Measurements from ENCODE around the gene GCKR. TPM values are rescaled to one million over a fixed set of nuclear protein-coding genes. Genes with fewer than 3 reads are reported as not detected.

GCKR gene
- total RNA-seq, 1 experiment from 2014 or later = not detected

GRCh38 chr2:27461118-27461517 is 35.5 kb upstream of the GCKR start:
- H3K79me2 ChIP-seq (ENCODE audit: insufficient read depth, low read length) = no peaks in the 10 kb centered on the region
- H3K9me3 ChIP-seq (ENCODE audit: control insufficient read depth in 1 of 2, insufficient read depth in 1 of 2, low read depth in 1 of 2, low read length in 2 of 2) = no peaks in the 10 kb centered on the region
- POLR2A ChIA-PET = no interaction called here
- H3K9ac ChIP-seq (ENCODE audit: low read length) = no peak overlapping the region
- H2AFZ ChIP-seq (ENCODE audit: low read depth, low read length, poor library complexity, severe bottlenecking) = no peak overlapping the region
- CTCF ChIA-PET = no interaction called here
- no peak for TF ChIP-seq SIN3A (IDR thresholded peaks at IDR 0.05; ENCODE audit: low read depth)
- TF ChIP-seq CBX3 (IDR thresholded peaks at IDR 0.05; ENCODE audit: low read depth) = no peak
- no peak for TF ChIP-seq POLR2A (IDR thresholded peaks at IDR 0.05; ENCODE audit: borderline replicate concordance, extremely low read depth, insufficient read depth, insufficient read length)
- no peak overlapping the region for H3K27ac ChIP-seq (ENCODE audit: low read depth, low read length)
- no peak overlapping the region for H3K4me3 ChIP-seq (replicated peaks in 1 of 2; ENCODE audit: low read depth in 1 of 2, low read length in 2 of 2)
- H3K9me2 ChIP-seq (ENCODE audit: insufficient read depth) = no peaks in the 10 kb centered on the region
- no peak for DNase-seq (ENCODE audit: low read depth, low spot score)
- no peaks in the 10 kb centered on the region for H3K27me3 ChIP-seq (ENCODE audit: insufficient read depth, low read length)
- no peak overlapping the region for H3K4me2 ChIP-seq (ENCODE audit: low read length)
- intact Hi-C loops (cut with micrococcal nuclease) = no loop called here
- no peaks in the 10 kb centered on the region for H3K4me1 ChIP-seq (ENCODE audit: control insufficient read depth in 1 of 2, insufficient read depth in 2 of 2, low read length in 2 of 2)
- BruUV-seq (replicated peaks) = no TSS peak
- no peaks in the 10 kb centered on the region for H4K20me1 ChIP-seq (ENCODE audit: insufficient read depth)
- ATAC-seq = no peak
- no peaks in the 10 kb centered on the region for H3K36me3 ChIP-seq (ENCODE audit: control insufficient read depth in 1 of 2, insufficient read depth in 2 of 2, low read length in 2 of 2)
- RAD21 ChIA-PET (ENCODE audit: low non-redundant PET in 1 of 2, low total read pairs in 2 of 2, uncharacterized antibody in 2 of 2, unreplicated experiment in 2 of 2) = no interaction called here

GRCh38 chr2:27464443-27464842 is 32.2 kb upstream of the GCKR start:
- no TSS peak for BruUV-seq (replicated peaks)
- POLR2A ChIA-PET = no interaction called here
- Histone ChIP-seq H2AFZ (ENCODE audit: low read depth, low read length, poor library complexity, severe bottlenecking) (no peak overlapping the region), H3K9me2 (ENCODE audit: insufficient read depth) (no peaks in the 10 kb centered on the region), H4K20me1 (ENCODE audit: insufficient read depth) (no peaks in the 10 kb centered on the region), H3K9me3 (ENCODE audit: control insufficient read depth in 1 of 2, insufficient read depth in 1 of 2, low read depth in 1 of 2, low read length in 2 of 2) (no peaks in the 10 kb centered on the region), H3K4me2 (ENCODE audit: low read length) (no peak overlapping the region), H3K4me1 (ENCODE audit: control insufficient read depth in 1 of 2, insufficient read depth in 2 of 2, low read length in 2 of 2) (no peaks in the 10 kb centered on the region), H3K27ac (ENCODE audit: low read depth, low read length) (no peak overlapping the region), H3K36me3 (ENCODE audit: control insufficient read depth in 1 of 2, insufficient read depth in 2 of 2, low read length in 2 of 2) (no peaks in the 10 kb centered on the region), H3K9ac (ENCODE audit: low read length) (no peak overlapping the region), H3K27me3 (ENCODE audit: insufficient read depth, low read length) (no peaks in the 10 kb centered on the region), H3K4me3 (replicated peaks in 1 of 2; ENCODE audit: low read depth in 1 of 2, low read length in 2 of 2) (no peak overlapping the region), H3K79me2 (ENCODE audit: insufficient read depth, low read length) (no peaks in the 10 kb centered on the region)
- TF ChIP-seq YY1 (IDR thresholded peaks at IDR 0.05; ENCODE audit: extremely low read depth, insufficient replicate concordance, low read depth, low read length) = no peak
- no peak for TF ChIP-seq ELF1 (IDR thresholded peaks at IDR 0.05; ENCODE audit: borderline replicate concordance, low read depth)
- no peak for TF ChIP-seq EZH2 (IDR thresholded peaks at IDR 0.05)
- TF ChIP-seq CEBPB (IDR thresholded peaks at IDR 0.05; ENCODE audit: low read depth) = no peak
- no peak for TF ChIP-seq POLR2AphosphoS5 (IDR thresholded peaks at IDR 0.05; ENCODE audit: low read depth, low read length)
- no peak for TF ChIP-seq ZNF274 (IDR thresholded peaks at IDR 0.05; ENCODE audit: low read depth, low read length)
- TF ChIP-seq CTCF (IDR thresholded peaks at IDR 0.05 in 2 of 3, conservative IDR thresholded peaks at IDR 0.05 in 1 of 3; ENCODE audit: borderline replicate concordance in 1 of 3, insufficient read depth in 1 of 3, low read depth in 2 of 3, low read length in 2 of 3) = no peak
- TF ChIP-seq EZH2phosphoT487 (IDR thresholded peaks at IDR 0.05; ENCODE audit: borderline replicate concordance) = no peak
- TF ChIP-seq SRF (IDR thresholded peaks at IDR 0.05; ENCODE audit: low read depth) = no peak
- no peak for TF ChIP-seq ZFX (IDR thresholded peaks at IDR 0.05)
- TF ChIP-seq RAD21 (IDR thresholded peaks at IDR 0.05; ENCODE audit: low read depth) = no peak
- CTCF ChIA-PET = no interaction called here
- DNase-seq (ENCODE audit: low read depth, low spot score) (no peak), ATAC-seq (no peak)
- RAD21 ChIA-PET (ENCODE audit: low non-redundant PET in 1 of 2, low total read pairs in 2 of 2, uncharacterized antibody in 2 of 2, unreplicated experiment in 2 of 2) = no interaction called here
- intact Hi-C loops (cut with micrococcal nuclease) = no loop called here

Data from HCT116 (cell line).